NB4 (cell line): Measurements from ENCODE around the gene GLYATL3.

Experiments used
- CTCF ChIP-seq: IDR thresholded peaks from one replicate; pipeline ENCODE4 v1.5.1; 2012; ENCODE audit warnings: low read depth, low read length
- MAX ChIP-seq: IDR thresholded peaks from 2 replicates; pipeline ENCODE4 v1.6.1; 2011; ENCODE audit warnings: low read depth, low read length
- MYC ChIP-seq: IDR thresholded peaks from 2 replicates; pipeline ENCODE4 v1.6.1; 2011; ENCODE audit warnings: low read depth, low read length
- POLR2A ChIP-seq: IDR thresholded peaks from 2 replicates; pipeline ENCODE4 v1.6.1; 2011; ENCODE audit warnings: mild to moderate bottlenecking; ENCODE audit not compliant: insufficient read length; ENCODE audit errors: extremely low read depth

GRCh38 chr6:49557177-49557576, 57.5 kb downstream of the GLYATL3 start:
- no peak for TF ChIP-seq CTCF
- no peak for TF ChIP-seq POLR2A
- no peak for TF ChIP-seq MAX
- no peak for TF ChIP-seq MYC
